SH-SY5Y (cell line): Measurements from ENCODE around the gene CBFA2T3.

ENCODE experiments used
- GATA2 ChIP-seq: IDR thresholded peaks from 2 replicates; pipeline ENCODE4 v1.6.1; 2011; ENCODE audit warnings: mild to moderate bottlenecking, low read depth, low read length
- GATA3 ChIP-seq: IDR thresholded peaks from 2 replicates; pipeline ENCODE4 v1.6.1; 2011; ENCODE audit warnings: low read depth, mild to moderate bottlenecking, low read length, moderate library complexity

DNA sequence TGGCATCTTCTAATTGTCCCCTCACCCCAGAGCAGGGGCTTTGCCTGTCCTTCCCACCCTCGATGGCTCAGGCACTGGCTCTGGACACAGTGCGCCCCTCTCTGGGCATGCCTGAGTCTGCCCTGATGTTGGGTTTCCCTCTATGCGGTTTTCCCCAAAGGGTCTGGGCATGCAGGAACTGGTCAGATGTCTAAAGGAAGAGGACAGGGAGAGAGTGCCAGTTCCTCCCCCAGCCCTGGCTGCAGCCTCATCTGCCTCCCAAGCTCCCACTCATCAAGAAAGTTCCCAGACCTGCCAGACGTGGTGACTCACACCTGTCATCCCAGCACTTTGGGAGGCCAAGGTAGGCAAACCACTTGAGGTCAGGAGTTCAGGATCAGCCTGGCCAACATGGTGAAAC lies 69.2 kb downstream of the CBFA2T3 start:
- TF ChIP-seq GATA3 (no peak), GATA2 (no peak)
